MM.1S (cell line): ENCODE measurements around the gene CLIC4.

Experiments
- EZH2 ChIP-seq: fragments of 300-600 bp; sonication (generic); optimal IDR thresholded peaks from 2 replicates; pipeline ENCODE3; 2017; ENCODE audit warnings: low read depth, mild to moderate bottlenecking, antibody characterized with exemption, low read length, mixed read lengths
- EZH2phosphoT487 ChIP-seq: fragments of 300-600 bp; sonication (generic); IDR thresholded peaks from 2 replicates; pipeline ENCODE4 v1.6.1; 2018; ENCODE audit warnings: antibody characterized with exemption, low read length
- TF ChIP-seq, protein P1 (sequence below): fragments of 300-600 bp; sonication (generic); IDR thresholded peaks from 2 replicates; pipeline ENCODE4 v1.5.1; 2016; ENCODE audit warnings: antibody characterized with exemption, low read length, mixed read lengths

DNA sequence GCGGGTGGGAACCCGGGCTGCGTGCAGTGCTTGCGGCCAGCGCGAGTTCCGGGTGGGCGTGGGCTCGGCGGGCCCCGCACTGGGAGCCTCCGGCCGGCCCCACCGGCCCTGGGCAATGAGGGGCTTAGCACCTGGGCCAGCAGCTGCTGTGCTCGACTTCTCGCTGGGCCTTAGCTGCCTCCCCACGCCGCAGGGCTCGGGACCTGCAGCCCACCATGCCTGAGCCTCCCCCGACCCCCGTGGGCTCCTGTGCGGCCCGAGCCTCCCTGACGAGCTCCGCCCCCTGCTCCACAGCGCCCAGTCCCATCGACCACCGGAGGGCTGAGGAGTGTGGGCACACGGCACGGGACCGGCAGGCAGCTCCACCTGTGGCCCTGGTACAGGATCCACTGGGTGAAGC is 23.7 kb upstream of the CLIC4 start:
- TF ChIP-seq, protein P1, sequence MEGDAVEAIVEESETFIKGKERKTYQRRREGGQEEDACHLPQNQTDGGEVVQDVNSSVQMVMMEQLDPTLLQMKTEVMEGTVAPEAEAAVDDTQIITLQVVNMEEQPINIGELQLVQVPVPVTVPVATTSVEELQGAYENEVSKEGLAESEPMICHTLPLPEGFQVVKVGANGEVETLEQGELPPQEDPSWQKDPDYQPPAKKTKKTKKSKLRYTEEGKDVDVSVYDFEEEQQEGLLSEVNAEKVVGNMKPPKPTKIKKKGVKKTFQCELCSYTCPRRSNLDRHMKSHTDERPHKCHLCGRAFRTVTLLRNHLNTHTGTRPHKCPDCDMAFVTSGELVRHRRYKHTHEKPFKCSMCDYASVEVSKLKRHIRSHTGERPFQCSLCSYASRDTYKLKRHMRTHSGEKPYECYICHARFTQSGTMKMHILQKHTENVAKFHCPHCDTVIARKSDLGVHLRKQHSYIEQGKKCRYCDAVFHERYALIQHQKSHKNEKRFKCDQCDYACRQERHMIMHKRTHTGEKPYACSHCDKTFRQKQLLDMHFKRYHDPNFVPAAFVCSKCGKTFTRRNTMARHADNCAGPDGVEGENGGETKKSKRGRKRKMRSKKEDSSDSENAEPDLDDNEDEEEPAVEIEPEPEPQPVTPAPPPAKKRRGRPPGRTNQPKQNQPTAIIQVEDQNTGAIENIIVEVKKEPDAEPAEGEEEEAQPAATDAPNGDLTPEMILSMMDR: no peak
- TF ChIP-seq EZH2: no peak
- no peak for TF ChIP-seq EZH2phosphoT487
